GM10266 (cell line): ENCODE data around the gene CNTN5.

ENCODE experiments used
- DNase-seq: peaks from one replicate; pipeline ENCODE4 v3.0.0; 2012; ENCODE audit errors: extremely low spot score
- CTCF ChIP-seq: IDR thresholded peaks from 2 replicates; pipeline ENCODE4 v1.5.1; 2012; ENCODE audit warnings: mild to moderate bottlenecking, low read depth; ENCODE audit not compliant: control insufficient read depth, insufficient read depth; ENCODE audit errors: missing control alignments

Gene CNTN5

GRCh38 chr11:100003985-100004384 lies 983.2 kb downstream of the CNTN5 start:
- TF ChIP-seq CTCF: no peak
- DNase-seq: no peak

DNA sequence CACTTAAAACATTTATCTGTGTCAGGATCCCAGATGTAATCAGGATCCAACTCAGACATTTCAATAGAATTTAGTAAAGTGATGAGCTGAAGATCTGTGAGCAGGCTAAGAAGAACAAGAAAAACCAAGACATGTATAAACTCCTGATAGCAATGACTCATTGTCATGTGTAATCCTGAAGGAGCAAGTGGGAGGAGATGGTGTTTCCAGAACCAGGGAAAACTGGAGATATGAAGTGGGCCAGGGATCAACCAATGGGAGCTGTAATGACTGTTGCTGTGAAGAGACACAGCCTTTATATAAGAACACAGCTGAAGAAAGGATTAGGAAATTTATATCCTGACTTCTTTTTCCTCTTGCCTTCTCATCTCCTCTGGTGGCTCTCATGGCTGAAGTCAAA lies 983.8 kb downstream of the CNTN5 start:
- no peak for TF ChIP-seq CTCF
- DNase-seq: no peak

DNA sequence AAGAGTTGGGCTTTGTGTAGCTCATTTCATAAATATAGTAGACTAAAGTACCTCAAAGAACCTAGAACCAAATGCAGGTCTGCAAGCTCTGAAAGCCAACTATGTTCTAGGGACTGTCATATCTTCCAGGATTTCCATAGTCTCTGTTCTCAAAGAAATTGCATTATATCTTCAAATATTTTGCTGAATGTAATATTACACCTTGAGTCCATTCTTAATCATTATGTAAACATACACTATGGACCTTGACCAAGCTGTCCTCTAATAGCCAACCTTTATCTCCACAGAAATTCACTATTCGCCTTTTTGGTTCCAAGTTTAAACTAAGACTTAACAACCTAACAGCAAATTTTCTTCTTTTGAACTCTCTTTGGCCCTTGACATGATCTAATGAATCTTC lies 987.7 kb downstream of the CNTN5 start:
- TF ChIP-seq CTCF: no peak
- no peak for DNase-seq

DNA sequence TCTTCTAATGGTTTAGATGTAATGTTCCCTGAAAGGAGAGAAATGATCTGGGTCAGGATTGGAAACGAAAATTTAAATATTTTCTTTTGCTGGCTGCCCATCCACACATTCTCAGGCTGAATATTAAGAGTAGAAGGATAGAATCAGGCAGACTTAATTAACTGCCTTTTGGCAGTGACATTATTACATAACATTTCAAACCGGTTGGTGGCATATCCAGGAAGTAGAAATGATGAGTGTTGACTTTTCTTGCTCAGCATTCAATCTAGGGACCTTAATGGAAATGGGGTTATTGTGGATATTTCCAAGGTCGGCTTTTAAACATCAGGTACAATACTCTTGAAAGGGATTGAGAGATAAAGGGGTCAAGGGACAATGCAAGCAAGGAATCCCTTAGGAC lies 989.0 kb downstream of the CNTN5 start:
- no peak for DNase-seq
- TF ChIP-seq CTCF: no peak

GRCh38 chr11:100010393-100010792 lies 989.6 kb downstream of the CNTN5 start:
- TF ChIP-seq CTCF: no peak
- no peak for DNase-seq

DNA sequence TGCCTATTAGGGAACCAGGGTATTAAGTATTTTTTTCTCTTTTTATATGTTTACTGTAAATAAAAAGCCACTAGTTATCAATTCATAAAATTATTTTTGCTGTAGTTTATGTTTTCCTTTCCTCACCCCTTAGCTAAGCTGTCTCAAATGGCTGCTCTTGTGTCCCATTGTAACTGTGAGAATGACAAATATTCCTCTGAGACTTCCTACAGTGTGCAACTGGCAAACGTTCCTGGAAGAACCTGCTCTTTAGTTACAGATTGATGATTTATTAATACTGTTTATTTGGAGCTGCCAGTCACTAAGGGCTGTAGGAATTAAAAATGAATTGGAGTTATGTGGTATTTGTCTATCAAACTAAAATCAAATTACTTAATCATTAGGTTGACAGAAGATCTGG lies 990.9 kb downstream of the CNTN5 start:
- DNase-seq: no peak
- TF ChIP-seq CTCF: no peak

GRCh38 chr11:100013011-100013410 lies 992.3 kb downstream of the CNTN5 start:
- no peak for DNase-seq
- no peak for TF ChIP-seq CTCF
